AG20443 (cell line): ENCODE data around the gene SLC17A5.
"Not testable (repeated sequence)": the region's sequence is repeated elsewhere in the genome, so short reads cannot be mapped to it uniquely, and the experiment has no call there.

Experiments
- DNase-seq: peaks from one replicate; pipeline ENCODE4 v3.0.0; 2012; ENCODE audit warnings: low spot score, mixed read lengths

The SLC17A5 gene, protein sequence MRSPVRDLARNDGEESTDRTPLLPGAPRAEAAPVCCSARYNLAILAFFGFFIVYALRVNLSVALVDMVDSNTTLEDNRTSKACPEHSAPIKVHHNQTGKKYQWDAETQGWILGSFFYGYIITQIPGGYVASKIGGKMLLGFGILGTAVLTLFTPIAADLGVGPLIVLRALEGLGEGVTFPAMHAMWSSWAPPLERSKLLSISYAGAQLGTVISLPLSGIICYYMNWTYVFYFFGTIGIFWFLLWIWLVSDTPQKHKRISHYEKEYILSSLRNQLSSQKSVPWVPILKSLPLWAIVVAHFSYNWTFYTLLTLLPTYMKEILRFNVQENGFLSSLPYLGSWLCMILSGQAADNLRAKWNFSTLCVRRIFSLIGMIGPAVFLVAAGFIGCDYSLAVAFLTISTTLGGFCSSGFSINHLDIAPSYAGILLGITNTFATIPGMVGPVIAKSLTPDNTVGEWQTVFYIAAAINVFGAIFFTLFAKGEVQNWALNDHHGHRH

DNA sequence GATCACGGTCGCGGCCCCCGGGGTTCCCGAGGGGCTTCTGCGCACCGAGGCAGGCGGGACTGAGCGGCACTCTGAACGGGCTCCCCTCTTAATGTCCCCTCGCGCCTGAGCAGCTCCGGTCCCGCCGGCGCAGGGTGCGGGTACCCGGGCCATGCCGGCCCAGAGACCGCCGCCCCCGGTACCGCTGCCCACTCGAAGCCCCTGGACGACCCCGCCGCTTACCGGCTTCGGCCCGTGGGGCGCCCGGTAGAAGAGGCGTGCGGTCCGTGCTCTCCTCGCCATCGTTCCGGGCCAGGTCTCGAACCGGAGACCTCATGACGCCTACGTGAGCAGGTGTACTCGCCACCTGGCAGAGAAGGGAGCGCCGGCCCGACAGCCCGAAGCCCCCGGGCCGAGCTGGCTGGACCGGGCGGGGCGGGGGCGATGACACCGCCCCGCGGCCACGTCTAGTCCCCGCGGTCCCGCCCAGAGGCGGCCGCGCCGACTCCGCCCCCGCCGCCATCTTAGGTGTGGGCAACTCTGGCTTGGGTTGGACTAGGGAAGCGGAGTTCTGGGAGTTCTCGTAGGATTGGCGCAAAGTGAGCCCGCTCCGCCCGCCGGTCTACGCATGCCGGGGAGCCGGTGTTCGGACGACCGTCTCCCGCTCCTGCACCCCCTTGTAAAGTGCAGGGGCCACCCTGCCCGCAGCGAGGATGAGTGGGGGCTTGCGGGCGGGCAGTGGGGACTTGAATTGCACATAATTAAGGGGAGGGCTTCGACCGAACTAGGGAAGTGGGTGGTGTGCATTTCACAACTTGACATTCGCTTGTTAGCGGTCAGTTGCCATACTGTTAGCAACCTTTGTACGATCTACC, at the start of gene SLC17A5:
Gene SLC17A5 (minus strand): TSS at position 422 of the 854 bp plus-strand sequence. CDS start 106 bp downstream, at position 316.
- peak; percentile 97 for DNase-seq

DNA sequence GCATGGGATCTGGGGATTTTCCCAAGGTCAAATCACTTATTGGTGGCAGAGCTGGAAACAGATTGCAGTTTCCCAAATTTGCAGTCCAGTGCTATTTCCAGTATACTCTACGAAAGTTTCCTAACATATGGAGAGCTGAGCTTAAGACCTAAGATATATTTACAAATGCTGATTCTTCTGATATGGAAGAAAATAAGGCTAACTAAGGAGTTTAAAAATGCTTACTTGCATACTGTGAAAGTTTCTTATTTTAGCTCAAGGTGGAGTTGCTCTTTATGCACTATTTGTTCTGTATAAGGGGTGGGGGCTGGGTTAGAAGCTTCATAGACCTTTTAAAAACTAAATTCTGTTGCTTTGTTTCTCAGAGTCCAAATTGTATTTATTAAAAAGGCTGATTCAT, 49.7 kb upstream of the SLC17A5 start:
- DNase-seq: no peak

DNA sequence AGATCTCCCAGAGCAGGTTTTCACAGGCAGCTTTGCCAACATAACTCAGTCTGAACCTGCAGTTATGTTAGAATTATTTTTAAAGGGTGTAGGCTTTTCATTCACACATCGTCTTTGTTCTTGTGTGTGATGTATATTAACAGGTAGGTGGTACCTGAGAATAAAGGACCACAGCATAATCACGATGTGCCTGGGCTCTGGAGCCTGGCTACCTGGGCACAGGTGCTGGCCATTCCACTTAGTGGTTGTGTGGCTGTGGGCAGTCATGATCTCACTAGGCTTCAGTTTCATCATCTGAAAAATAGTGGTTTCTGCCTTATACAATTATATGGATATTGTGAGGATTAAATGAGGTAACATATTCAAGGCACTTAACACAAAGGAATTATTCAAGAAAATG, 48.7 kb upstream of the SLC17A5 start:
- no peak for DNase-seq

DNA sequence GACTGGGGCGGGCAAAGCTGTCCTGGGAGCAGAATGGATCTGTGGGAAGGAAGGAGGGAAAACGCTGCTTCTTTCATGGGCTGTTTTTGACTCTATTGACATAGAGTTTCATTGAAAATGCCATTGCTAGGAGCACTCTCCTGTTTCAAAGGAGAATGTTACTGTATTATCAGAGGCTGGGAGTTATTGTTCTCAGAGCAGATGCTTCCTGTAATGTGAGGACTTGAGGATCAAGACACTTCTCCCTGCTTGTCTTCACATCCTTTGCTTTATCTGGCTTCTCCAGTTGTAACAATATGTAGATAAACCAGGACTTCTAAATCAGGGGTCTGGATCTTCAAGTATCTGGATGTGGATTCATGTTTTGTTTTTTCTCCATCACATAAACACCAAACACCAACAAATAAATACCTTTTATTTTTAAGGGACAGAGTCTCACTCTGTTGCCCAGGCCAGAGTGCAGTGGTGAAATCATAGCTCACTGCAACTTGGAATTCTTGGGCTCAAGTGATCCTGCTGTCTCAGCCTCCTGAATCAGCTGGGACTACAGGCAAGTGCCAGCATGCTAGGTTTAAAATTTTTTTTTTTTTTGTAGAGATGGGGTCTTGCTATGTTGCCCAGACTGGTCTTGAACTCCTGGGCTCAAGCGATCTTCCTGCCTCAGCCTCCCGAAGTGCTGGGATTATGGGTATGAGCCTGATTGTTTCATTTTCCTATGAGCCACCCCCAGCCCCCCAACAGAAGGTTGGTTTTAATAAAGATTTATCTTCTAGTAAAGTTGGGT, 46.1 kb upstream of the SLC17A5 start:
- no peak for DNase-seq

DNA sequence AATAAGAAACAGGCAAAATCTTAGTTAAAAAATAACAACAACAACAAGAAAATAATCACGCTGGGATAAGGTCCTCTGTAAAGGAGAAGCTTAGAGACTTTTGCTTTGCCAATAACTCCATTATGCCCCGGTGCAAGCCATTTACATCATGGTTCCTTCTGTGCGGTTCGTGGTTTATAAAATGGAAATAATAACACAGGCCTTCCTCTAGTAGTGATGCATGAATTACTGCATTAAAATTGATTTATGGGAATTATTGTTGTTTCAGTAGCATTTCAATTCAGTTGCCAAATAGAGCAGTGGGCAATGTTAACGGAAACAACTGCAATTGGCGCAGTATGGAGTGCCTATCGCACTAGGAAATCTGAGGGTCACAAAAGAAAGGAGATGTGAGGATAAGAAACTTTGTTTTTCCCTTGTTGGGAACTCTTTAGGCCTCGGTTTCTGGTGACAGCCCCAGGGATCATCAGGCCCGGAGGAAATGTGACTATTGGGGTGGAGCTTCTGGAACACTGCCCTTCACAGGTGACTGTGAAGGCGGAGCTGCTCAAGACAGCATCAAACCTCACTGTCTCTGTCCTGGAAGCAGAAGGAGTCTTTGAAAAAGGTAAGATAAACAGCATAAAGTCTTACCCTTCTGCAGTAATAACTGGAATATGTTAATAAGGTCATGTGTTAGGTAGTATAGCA, 43.3 kb upstream of the SLC17A5 start:
- DNase-seq: no peak

DNA sequence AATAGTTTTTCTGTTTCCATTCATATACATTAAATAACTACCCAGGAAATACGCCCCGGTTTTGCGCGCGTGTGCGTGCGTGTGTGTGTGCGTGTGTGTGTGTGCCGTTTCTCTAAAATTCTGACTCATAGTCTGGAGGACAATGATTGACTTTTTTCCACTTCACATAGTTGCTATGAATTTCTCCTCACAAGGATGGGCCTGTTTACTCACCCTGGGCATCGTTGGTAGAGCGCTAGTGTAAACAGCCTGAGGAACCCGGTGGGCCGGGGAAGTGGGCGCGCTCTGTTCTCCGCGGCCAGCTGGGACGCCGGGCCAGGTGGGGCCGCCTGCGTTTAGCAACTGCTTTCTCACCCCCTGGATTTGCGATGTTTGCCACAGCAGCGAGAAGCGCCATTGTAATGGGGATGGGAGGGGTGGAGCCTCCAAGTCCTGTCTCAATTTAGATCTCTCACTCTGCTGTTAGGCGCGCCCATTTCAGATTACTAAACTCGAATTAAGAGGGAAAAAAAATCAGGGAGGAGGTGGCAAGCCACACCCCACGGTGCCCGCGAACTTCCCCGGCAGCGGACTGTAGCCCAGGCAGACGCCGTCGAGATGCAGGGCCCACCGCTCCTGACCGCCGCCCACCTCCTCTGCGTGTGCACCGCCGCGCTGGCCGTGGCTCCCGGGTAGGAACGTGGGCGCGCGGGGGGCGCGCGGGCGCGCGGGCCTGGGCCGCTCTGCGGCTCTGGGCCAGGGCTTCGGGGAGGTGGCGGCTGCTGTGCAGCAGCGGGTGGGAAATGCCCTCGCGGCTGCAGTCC, 42.0 kb upstream of the SLC17A5 start, which contains the start of gene CD109:
Gene CD109 (plus strand): TSS at position 585 of the 803 bp plus-strand sequence. CDS start 13 bp downstream, at position 598.
- peak; percentile 66 for DNase-seq

DNA sequence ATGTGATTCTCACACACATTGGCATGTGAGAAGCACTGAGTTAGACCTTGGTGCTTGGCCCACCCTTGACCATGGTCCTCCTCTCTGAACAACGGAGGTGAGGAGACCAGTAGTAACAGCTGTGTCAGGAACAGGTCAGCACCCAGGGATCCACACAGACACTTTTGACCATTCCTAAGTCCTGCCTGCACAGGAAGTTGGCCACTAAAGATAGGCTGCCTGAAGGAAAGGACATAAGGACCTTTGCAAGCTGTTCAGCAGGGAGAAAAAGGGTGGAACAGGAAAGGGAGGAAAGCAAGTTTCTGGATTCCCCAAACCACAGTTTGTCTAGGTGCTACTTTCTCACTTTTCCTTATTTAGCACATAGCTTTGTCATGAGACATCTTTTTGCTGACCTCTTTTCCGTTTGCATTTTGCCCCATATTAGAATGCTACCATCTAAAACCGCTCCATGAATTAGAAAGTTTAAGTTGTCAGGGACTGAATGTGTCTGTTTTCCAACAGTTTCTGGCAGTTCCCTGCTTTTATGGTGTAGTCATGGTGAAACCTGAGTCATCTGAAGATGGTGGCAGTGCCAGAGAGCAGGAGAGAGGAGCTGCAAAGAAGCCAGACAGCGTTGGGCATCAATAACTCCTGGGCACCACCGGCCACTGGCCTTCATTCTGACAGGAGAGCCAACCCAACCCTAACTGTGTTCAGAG, 41.1 kb upstream of the SLC17A5 start:
- peak; percentile 49 for DNase-seq

DNA sequence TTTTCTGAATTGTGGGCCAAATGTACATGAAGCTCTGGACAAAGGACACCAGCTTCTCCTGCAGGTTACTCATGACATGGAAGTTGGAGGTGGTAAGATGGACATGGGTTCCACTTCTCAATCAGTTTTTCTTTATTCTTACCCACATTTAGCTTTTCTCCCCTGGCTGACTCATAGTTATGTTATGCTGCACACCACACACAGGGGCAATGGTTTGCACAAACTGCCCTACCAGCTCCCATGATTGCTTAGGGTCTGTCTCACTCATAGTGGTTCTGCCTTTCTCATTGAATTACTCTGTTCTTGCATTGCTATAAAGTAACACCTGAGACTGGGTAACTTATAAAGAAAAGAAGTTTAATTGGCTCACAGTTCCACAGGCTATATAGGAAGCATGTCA, 37.7 kb upstream of the SLC17A5 start:
- DNase-seq: no peak

DNA sequence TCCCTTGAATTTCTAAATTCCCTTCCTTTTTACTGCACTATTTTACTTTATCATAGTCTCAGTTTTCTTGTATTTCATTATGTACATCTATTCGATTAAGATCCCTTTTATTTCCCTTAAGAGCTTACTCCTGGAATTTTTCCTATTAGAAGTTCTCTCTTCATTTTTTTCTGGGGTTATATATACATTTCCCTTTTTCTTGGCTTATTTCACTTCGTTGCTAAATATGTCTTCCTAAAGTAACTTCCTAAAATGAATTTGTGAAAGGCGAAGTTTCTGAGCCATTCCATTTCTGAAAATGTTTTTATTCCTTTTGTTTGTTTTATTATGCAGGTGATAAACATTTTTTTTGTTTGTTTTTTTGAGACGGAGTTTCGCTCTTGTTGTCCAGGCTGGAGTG, 36.3 kb upstream of the SLC17A5 start:
- DNase-seq: no peak

DNA sequence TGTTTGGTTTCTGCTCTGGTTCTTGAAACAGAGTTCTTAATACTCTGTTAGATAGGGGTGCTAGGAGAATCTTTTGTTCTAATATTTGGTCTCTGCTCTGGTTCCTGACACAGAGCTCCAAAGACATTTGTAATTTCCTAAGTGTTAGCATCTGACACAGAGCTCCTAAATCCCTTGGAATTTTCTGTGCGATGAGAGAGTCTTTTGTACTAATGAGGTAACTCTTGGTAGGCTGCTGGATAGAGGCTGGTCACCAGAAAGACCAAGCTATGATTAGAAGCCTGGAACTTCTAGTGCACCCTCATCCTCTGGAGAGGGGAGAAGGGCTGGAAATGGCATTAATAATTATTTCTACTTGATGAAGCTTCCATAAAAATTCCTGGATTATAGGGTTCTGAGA, 34.6 kb upstream of the SLC17A5 start:
- DNase-seq: no peak

DNA sequence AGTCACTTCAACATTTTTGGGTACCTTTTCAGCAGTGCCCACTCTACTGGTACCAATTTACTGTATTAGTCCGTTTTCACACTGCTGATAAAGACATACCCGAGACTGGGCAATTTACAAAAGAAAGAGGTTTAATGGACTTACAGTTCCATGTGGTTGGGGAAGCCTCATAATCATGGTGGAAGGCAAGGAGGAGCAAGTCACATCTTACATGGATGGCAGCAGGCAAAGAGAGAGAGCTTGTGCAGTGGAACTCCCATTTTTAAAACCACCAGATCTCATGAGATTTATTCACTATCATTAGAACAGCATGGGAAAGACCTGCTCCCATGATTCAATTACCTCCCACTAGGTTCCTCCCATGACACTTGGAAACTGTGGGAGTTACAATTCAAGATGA, 29.8 kb upstream of the SLC17A5 start:
- not testable (repeated sequence) for DNase-seq

DNA sequence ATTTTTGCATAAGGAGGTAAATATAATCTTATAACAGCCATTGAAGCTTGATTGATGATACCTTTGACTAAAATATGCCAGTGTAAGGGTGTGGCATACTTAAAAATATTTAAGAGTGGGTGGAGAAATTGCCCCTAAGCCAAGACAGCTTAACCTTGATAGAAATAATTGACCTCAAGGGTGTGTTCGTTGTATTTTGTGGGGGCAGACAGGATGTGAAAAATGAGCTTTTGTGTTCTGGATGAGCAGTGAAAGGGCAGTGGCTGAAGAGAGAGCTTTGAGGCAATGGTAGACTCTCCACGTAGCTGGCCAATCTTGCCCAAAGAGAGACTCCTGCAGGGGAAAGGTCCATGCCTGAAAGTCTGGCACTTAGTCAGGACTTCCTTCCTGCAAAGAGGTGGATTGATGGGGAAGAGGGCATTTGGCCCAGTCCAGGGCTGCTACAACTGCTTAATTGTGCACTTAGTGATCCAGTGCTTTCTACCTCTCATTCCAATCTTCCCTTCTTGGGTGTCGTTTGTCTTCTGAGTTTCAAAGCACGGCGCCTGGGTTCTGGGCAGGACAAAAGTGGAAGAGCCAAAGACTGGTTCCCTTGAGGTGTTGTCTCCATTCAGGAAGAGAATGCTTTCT, 26.6 kb upstream of the SLC17A5 start:
- no peak for DNase-seq

DNA sequence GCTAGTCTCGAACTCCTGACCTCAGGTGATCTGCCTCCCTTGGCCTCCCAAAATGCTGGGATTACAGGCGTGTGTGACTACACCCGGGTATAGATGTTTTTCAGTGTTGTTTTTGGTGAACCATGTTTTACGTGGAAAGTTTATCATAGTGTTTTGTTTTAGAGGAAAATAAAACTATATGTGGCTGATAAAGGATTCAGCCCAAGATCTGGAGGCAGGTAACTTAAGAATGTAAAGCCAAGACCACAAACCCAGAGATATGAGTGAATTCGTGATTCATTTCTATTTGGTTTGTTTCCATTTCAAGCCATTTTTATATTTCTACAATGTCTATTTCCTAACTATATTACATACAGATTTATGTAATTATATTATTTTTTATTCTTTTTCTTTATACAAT, 26.1 kb upstream of the SLC17A5 start:
- not testable (repeated sequence) for DNase-seq

DNA sequence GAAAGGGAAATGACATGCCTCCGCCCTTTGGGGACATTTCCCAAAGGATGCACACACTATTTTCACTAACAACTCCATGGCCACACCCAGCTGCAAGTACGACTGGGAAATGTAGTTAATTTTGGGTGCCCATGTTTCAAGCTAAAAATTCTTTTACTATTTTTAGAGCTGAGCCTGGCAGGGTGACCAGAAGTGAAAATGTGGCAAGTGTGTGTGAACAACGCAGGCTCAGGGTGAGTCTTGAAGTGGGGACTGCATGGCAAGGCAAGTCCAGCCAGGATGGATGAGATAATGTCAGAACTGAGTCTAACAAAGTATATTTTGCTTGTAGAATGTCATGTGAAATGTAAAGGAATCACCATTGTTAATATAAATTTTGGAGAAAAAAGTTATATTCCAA, 25.2 kb upstream of the SLC17A5 start:
- no peak for DNase-seq

DNA sequence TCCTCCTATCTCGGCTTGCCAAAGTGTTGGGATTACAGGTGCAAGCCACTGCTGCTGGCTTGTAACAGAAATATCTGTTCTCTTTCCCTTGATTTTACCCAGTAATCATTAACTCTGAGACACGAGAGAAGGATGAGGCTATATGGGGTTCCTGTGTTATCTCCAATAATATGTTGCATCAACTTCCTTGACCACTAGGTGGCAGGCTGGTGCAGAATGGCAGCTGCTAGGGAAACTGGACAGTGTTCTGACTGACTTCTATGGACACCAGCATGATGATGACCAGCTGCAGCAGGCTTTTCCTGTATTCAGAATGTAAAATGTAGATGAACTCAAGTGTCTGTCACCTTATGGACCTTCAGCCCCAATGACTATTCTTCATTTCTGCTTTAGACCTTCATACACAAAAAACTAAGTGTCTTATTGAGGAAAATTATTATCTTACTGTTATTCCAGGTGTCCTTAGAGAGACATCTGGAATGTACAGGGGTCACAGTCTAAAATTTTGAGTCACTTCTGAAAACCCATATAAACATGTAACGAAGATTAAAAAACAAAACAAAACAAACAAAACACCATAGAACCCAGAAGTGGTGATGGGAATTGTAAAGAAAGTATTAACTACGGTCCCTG, 21.8 kb upstream of the SLC17A5 start:
- DNase-seq: peak; percentile 82

DNA sequence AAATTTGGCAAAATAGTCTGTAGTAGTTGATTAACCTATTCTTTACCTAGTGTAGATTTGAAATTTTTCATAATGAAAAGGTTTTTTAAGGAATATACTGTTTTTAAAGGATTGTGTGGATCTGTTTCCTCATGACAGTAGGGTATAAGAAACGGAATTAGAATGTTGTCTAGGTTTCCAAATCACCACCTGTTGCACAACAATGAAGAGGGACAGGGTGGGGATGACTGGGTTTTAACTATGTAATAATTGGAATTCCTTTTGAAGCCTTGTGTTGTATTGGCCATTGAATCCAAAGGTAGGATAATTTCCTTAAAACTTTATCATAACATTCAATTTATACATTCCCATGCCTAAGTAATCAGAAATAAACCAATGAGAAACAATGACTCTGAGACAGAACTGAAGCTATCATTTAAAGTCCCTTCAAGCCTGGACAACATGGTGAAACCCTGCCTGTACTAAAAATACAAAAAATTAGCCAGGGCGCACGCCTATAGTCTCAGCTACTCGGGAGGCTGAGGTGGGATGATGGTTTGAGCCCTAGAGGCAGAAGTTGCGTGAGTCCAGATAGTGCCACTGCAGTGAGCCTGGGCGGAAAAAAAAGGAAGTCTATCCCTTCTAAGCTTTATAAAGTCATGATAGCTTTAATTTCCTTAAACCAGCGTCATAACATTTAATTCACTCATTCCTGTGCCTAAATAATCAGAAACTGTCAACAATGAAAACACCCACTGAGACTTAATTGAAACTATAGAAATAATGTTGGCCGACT, 18.3 kb upstream of the SLC17A5 start:
- DNase-seq: no peak

DNA sequence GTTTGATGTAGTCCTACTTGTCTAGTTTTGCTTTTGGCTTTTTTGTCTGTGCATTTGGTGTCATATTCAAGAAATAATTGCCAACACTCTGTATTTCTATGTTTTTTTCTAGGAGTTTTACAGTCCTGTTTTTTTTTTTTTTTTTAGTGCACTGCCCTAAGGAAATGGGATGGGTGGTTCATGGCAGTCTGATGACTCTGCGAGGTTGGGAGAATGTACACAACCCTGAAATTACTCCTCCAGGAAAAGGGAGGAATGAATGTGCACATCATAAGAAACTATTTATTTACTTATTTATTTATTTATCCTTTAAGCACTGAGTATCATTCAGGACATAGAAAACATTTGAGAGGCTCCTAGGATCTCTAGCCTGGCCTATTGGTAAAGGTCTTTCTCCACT, 15.2 kb upstream of the SLC17A5 start:
- no peak for DNase-seq

DNA sequence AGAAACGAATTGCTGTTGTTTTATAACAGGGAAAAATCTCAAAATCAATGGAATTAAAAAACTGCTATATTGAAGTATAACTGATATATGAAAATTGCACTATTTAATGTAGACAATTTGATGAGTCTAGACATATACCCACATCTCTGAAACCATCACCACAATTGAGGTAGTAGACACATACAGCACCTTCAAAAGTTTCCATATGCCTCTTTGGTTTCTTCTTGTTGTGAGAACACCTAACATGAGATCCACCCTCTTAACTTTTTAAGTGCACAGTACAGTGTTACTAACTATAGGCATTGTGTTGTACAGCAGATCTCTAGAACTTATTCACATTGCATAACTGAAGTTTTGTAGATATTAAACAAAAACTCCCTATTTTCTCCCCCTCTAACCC, 14.0 kb upstream of the SLC17A5 start:
- no peak for DNase-seq
